ENCODE data around the gene POR.

POR gene

GRCh38 chr7:75983471-75984129, 68.6 kb downstream of the POR start:
- in situ Hi-C loops (cut with HindIII; ENCODE audit: low pct_ligation_motif_present, low pct_unique_long_range_greater_than_20kb, low sequenced_read_pairs) = no loop called here
- DNase-seq = no peak

- no peak for DNase-seq
- in situ Hi-C loops (cut with HindIII; ENCODE audit: low pct_ligation_motif_present, low pct_unique_long_range_greater_than_20kb, low sequenced_read_pairs) = no loop called here
These were observed 69.4 kb downstream of the POR start for GRCh38 chr7:75984130-75985008.

GRCh38 chr7:75985009-75985517, 70.1 kb downstream of the POR start:
- in situ Hi-C loops (cut with HindIII; ENCODE audit: low pct_ligation_motif_present, low pct_unique_long_range_greater_than_20kb, low sequenced_read_pairs) = no loop called here
- DNase-seq = no peak

GRCh38 chr7:75985518-75986146, 70.7 kb downstream of the POR start:
- in situ Hi-C loops (cut with HindIII; ENCODE audit: low pct_ligation_motif_present, low pct_unique_long_range_greater_than_20kb, low sequenced_read_pairs) = no loop called here
- DNase-seq = no peak

- DNase-seq = no peak
- in situ Hi-C loops (cut with HindIII; ENCODE audit: low pct_ligation_motif_present, low pct_unique_long_range_greater_than_20kb, low sequenced_read_pairs) = no loop called here
These were observed 71.3 kb downstream of the POR start for GRCh38 chr7:75986147-75986781.

- DNase-seq = no peak
- in situ Hi-C loops (cut with HindIII; ENCODE audit: low pct_ligation_motif_present, low pct_unique_long_range_greater_than_20kb, low sequenced_read_pairs) = no loop called here
These were observed 72.3 kb downstream of the POR start for GRCh38 chr7:75987026-75987804.

- in situ Hi-C loops (cut with HindIII; ENCODE audit: low pct_ligation_motif_present, low pct_unique_long_range_greater_than_20kb, low sequenced_read_pairs) = no loop called here
These were observed 73.0 kb downstream of the POR start for GRCh38 chr7:75987805-75988567.

GRCh38 chr7:75988568-75989499, 73.9 kb downstream of the POR start:
- in situ Hi-C loops (cut with HindIII; ENCODE audit: low pct_ligation_motif_present, low pct_unique_long_range_greater_than_20kb, low sequenced_read_pairs) = no loop called here
- no peak for DNase-seq

More at GRCh38 chr7:75987805-75988567, 73.0 kb downstream of the POR start:
- no peak for DNase-seq

- DNase-seq = no peak
- in situ Hi-C loops (cut with HindIII; ENCODE audit: low pct_ligation_motif_present, low pct_unique_long_range_greater_than_20kb, low sequenced_read_pairs) = no loop called here
These were observed 74.8 kb downstream of the POR start for GRCh38 chr7:75989500-75990388.

GRCh38 chr7:75991531-75992082, 76.7 kb downstream of the POR start:
- in situ Hi-C loops (cut with HindIII; ENCODE audit: low pct_ligation_motif_present, low pct_unique_long_range_greater_than_20kb, low sequenced_read_pairs) = no loop called here
- no peak for DNase-seq

- no peak for DNase-seq
- in situ Hi-C loops (cut with HindIII; ENCODE audit: low pct_ligation_motif_present, low pct_unique_long_range_greater_than_20kb, low sequenced_read_pairs) = no loop called here
These were observed 77.3 kb downstream of the POR start for GRCh38 chr7:75992083-75992755.

- DNase-seq = peak; percentile 71
- in situ Hi-C loops (cut with HindIII; ENCODE audit: low pct_ligation_motif_present, low pct_unique_long_range_greater_than_20kb, low sequenced_read_pairs) = no loop called here
These were observed 78.9 kb downstream of the POR start for GRCh38 chr7:75993689-75994387.

GRCh38 chr7:75994388-75995051, 79.6 kb downstream of the POR start, which contains the start of gene TMEM120A:
TSS of gene TMEM120A (minus strand) at chr7:75994595. CDS start at chr7:75994570, 25 bp downstream.
- in situ Hi-C loops (cut with HindIII; ENCODE audit: low pct_ligation_motif_present, low pct_unique_long_range_greater_than_20kb, low sequenced_read_pairs) = no loop called here
- peak; percentile 98 for DNase-seq

GRCh38 chr7:75995052-75995471, 80.1 kb downstream of the POR start:
- DNase-seq = no peak
- in situ Hi-C loops (cut with HindIII; ENCODE audit: low pct_ligation_motif_present, low pct_unique_long_range_greater_than_20kb, low sequenced_read_pairs) = no loop called here
